SK-N-MC (cell line): Measurements from ENCODE around the gene CCDC33.

ENCODE experiments used
- DNase-seq: peaks from one replicate; pipeline ENCODE4 v3.0.0-alpha.2; 2011; ENCODE audit warnings: low read depth, low spot score
- H3K27ac ChIP-seq: fragments of 200-600 bp; sonication (generic); 2 replicates; pipeline ENCODE4 v1.5.1; 2016; ENCODE audit warnings: mixed run types
- H3K36me3 ChIP-seq: fragments of 200-600 bp; sonication (generic); 2 replicates; pipeline ENCODE4 v1.6.1; 2017; ENCODE audit warnings: antibody characterized with exemption, low read length, mixed read lengths; ENCODE audit not compliant: insufficient read depth
- H3K4me3 ChIP-seq: fragments of 200-600 bp; sonication (generic); 2 replicates; pipeline ENCODE4 v1.5.1; 2016
- H3K9ac ChIP-seq: fragments of 200-600 bp; sonication (generic); 2 replicates; pipeline ENCODE4 v1.8.0; 2017; ENCODE audit warnings: mixed run types, mixed read lengths; ENCODE audit not compliant: insufficient read length
- H3K9me3 ChIP-seq: fragments of 200-600 bp; sonication (generic); 2 replicates; pipeline ENCODE4 v1.6.1; 2017; ENCODE audit warnings: low read depth, mild to moderate bottlenecking, antibody characterized with exemption, low read length, moderate library complexity, mixed read lengths
- EZH2 ChIP-seq: fragments of 200-600 bp; sonication (generic); IDR thresholded peaks from one replicate; pipeline ENCODE4 v1.6.1; 2017; ENCODE audit warnings: antibody characterized with exemption
- FOXP2 ChIP-seq: optimal IDR thresholded peaks from 2 replicates; pipeline ENCODE3; 2011; ENCODE audit warnings: mild to moderate bottlenecking, moderate library complexity; ENCODE audit not compliant: insufficient read depth; ENCODE audit errors: extremely low read length, control extremely low read depth
- POLR2AphosphoS5 ChIP-seq: IDR thresholded peaks from 2 replicates; pipeline ENCODE4 v1.6.1; 2012; ENCODE audit warnings: mild to moderate bottlenecking, low read depth, low read length, borderline replicate concordance

CCDC33 gene

GRCh38 chr15:74378848-74379247 lies 142.7 kb downstream of the CCDC33 start:
- H3K27ac ChIP-seq = no peak overlapping the region
- H3K4me3 ChIP-seq = no peak overlapping the region
- H3K36me3 ChIP-seq = no peaks in the 10 kb centered on the region
- TF ChIP-seq POLR2AphosphoS5 (no peak), EZH2 (no peak)
- DNase-seq = no peak
- no peak overlapping the region for H3K9ac ChIP-seq
- H3K9me3 ChIP-seq = no peaks in the 10 kb centered on the region

GRCh38 chr15:74380361-74381189 lies 144.4 kb downstream of the CCDC33 start:
- Histone ChIP-seq H3K27ac (no peak overlapping the region), H3K9ac (no peak overlapping the region), H3K4me3 (no peak overlapping the region), H3K9me3 (no peaks in the 10 kb centered on the region), H3K36me3 (no peaks in the 10 kb centered on the region)
- TF ChIP-seq POLR2AphosphoS5 = no peak
- no peak for TF ChIP-seq FOXP2
- TF ChIP-seq EZH2 = no peak
- no peak for DNase-seq

- no peak overlapping the region for H3K4me3 ChIP-seq
- TF ChIP-seq FOXP2 = no peak
- TF ChIP-seq EZH2 = no peak
- TF ChIP-seq POLR2AphosphoS5 = no peak
- H3K9ac ChIP-seq = no peak overlapping the region
- DNase-seq = no peak
- no peak overlapping the region for H3K27ac ChIP-seq
- no peaks in the 10 kb centered on the region for H3K9me3 ChIP-seq
- no peaks in the 10 kb centered on the region for H3K36me3 ChIP-seq
Observed at GRCh38 chr15:74381190-74381453, 145.0 kb downstream of the CCDC33 start.

GRCh38 chr15:74381481-74381880 lies 145.4 kb downstream of the CCDC33 start:
- H3K9me3 ChIP-seq = no peaks in the 10 kb centered on the region
- TF ChIP-seq POLR2AphosphoS5 (no peak), EZH2 (no peak), FOXP2 (no peak)
- no peaks in the 10 kb centered on the region for H3K36me3 ChIP-seq
- H3K4me3 ChIP-seq = no peak overlapping the region
- DNase-seq = no peak
- no peak overlapping the region for H3K27ac ChIP-seq
- no peak overlapping the region for H3K9ac ChIP-seq

- Histone ChIP-seq H3K4me3 (no peak overlapping the region), H3K27ac (no peak overlapping the region), H3K9me3 (no peaks in the 10 kb centered on the region), H3K36me3 (no peaks in the 10 kb centered on the region), H3K9ac (no peak overlapping the region)
- no peak for TF ChIP-seq EZH2
- no peak for DNase-seq
Observed at GRCh38 chr15:74382004-74382816, 146.1 kb downstream of the CCDC33 start.

GRCh38 chr15:74383286-74383685 lies 147.2 kb downstream of the CCDC33 start:
- Histone ChIP-seq H3K9me3 (no peaks in the 10 kb centered on the region), H3K27ac (no peak overlapping the region), H3K36me3 (no peaks in the 10 kb centered on the region), H3K4me3 (no peak overlapping the region), H3K9ac (no peak overlapping the region)
- TF ChIP-seq POLR2AphosphoS5 (no peak), EZH2 (no peak), FOXP2 (no peak)
- DNase-seq = no peak

- H3K4me3 ChIP-seq = no peak overlapping the region
- no peak overlapping the region for H3K27ac ChIP-seq
- no peaks in the 10 kb centered on the region for H3K36me3 ChIP-seq
- no peaks in the 10 kb centered on the region for H3K9me3 ChIP-seq
- no peak overlapping the region for H3K9ac ChIP-seq
- no peak for TF ChIP-seq FOXP2
- TF ChIP-seq POLR2AphosphoS5 = no peak
- TF ChIP-seq EZH2 = no peak
- DNase-seq = no peak
Observed at GRCh38 chr15:74383695-74384565, 147.8 kb downstream of the CCDC33 start.

- no peak for DNase-seq
- Histone ChIP-seq H3K27ac (no peak overlapping the region), H3K9ac (no peak overlapping the region), H3K36me3 (no peaks in the 10 kb centered on the region), H3K4me3 (no peak overlapping the region), H3K9me3 (no peaks in the 10 kb centered on the region)
- TF ChIP-seq POLR2AphosphoS5 (no peak), EZH2 (no peak), FOXP2 (no peak)
Observed at GRCh38 chr15:74384566-74384880, 148.4 kb downstream of the CCDC33 start.
